Breast epithelium (tissue), 4 donors: ENCODE measurements around the gene RAX2. TPM values are rescaled to one million over a fixed set of nuclear protein-coding genes. Genes with fewer than 3 reads are reported as not detected.

ENCODE experiments used
- DNase-seq, 2 donors: peaks; one replicate each; pipeline ENCODE4 v3.0.0-alpha.2; 2019; ENCODE audit warnings: low spot score in 2 of 2
- H3K27ac ChIP-seq, 2 donors: fragments of 200-600 bp; sonication (generic) in 1 of 2; one replicate each; pipeline ENCODE4 v1.5.1; 2016 to 2019; ENCODE audit warnings: mild to moderate bottlenecking in 1 of 2
- H3K27me3 ChIP-seq, 2 donors: fragments of 200-600 bp; sonication (generic) in 1 of 2; one replicate each; pipeline versions ENCODE4 v1.5.1 to v1.6.0; 2017 to 2019; ENCODE audit warnings: control low read depth in 1 of 2, mild to moderate bottlenecking in 1 of 2
- H3K36me3 ChIP-seq: fragments of 200-600 bp; one replicate; pipeline ENCODE4 v1.5.1; 2019
- H3K4me1 ChIP-seq, 2 donors: fragments of 200-600 bp; sonication (generic); one replicate each; pipeline ENCODE4 v1.5.1; 2016 to 2019; ENCODE audit warnings: control low read depth in 1 of 2
- H3K4me3 ChIP-seq, 3 donors: fragments of 200-600 bp; sonication (generic); 1 replicate in 2 of 3; 2 replicates in 1 of 3; pipeline ENCODE4 v1.5.1; 2016 to 2019; ENCODE audit warnings: mild to moderate bottlenecking in 3 of 3, moderate library complexity in 2 of 3
- H3K9me3 ChIP-seq, 2 donors: fragments of 200-600 bp; sonication (generic) in 1 of 2; one replicate each; pipeline ENCODE4 v1.5.1; 2016 to 2019; ENCODE audit warnings: control low read depth in 1 of 2
- POLR2A ChIP-seq: fragments of 450-650 bp; IDR thresholded peaks from one replicate; pipeline ENCODE4 v1.6.1; 2016; ENCODE audit warnings: antibody characterized with exemption, mild to moderate bottlenecking, moderate library complexity
- POLR2AphosphoS5 ChIP-seq, 3 donors: sonication (generic); formaldehyde crosslinking; IDR thresholded peaks; one replicate each; pipeline ENCODE4 v1.6.1; 2017; ENCODE audit warnings: antibody characterized with exemption in 3 of 3
- intact Hi-C: fragments of 100-400 bp; cut with DNase I; formaldehyde crosslinking; loops from one replicate; pipeline ENCODE4 v1.15.1; 2023; ENCODE audit warnings: low total_unique reads
- total RNA-seq, 3 donors: library from RNA; depleted of rRNA; stranded (reverse); fragments of >200 nt; gene quantifications; one replicate each; pipeline ENCODE4 v1.1.0, GENCODE V29; 2016
- TF ChIP-seq, protein P1 (sequence below), 3 donors: fragments of 450-650 bp; IDR thresholded peaks; one replicate each; pipeline ENCODE4 v1.5.1; 2016 to 2017; ENCODE audit warnings: antibody characterized with exemption in 3 of 3, mild to moderate bottlenecking in 3 of 3, moderate library complexity in 3 of 3

RAX2 gene
- total RNA-seq, 3 donors from 2014 or later: 0.66 TPM; not detected in 2

DNA sequence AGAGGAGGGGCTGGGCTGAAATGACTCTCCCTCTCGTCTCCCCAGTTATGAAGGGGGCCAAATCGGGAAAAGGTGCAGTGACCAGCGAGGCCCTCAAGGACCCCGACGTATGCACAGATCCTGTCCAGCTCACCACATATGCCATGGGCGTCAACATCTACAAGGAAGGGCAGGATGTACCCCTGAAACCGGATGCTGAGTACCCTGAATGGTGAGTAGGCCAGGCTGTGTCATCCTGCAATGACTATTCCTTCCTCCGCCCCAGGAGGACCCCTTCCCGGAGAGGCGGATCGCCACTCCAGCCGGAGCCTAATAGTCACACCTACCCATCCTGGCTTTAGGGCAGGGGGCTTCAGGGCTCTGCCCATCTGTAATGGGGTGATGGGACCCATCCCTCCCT lies 6.9 kb downstream of the RAX2 start:
- intact Hi-C loops: no loop called here
- Histone ChIP-seq H3K36me3 (peaks cover 6% of the 10 kb centered on the region), H3K4me3 (no peak overlapping the region), H3K27ac (no peak overlapping the region), H3K27me3 (no peaks in the 10 kb centered on the region), H3K9me3 (no peaks in the 10 kb centered on the region), H3K4me1 (no peaks in the 10 kb centered on the region)
- TF ChIP-seq, protein P1, sequence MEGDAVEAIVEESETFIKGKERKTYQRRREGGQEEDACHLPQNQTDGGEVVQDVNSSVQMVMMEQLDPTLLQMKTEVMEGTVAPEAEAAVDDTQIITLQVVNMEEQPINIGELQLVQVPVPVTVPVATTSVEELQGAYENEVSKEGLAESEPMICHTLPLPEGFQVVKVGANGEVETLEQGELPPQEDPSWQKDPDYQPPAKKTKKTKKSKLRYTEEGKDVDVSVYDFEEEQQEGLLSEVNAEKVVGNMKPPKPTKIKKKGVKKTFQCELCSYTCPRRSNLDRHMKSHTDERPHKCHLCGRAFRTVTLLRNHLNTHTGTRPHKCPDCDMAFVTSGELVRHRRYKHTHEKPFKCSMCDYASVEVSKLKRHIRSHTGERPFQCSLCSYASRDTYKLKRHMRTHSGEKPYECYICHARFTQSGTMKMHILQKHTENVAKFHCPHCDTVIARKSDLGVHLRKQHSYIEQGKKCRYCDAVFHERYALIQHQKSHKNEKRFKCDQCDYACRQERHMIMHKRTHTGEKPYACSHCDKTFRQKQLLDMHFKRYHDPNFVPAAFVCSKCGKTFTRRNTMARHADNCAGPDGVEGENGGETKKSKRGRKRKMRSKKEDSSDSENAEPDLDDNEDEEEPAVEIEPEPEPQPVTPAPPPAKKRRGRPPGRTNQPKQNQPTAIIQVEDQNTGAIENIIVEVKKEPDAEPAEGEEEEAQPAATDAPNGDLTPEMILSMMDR (IDR thresholded peaks at IDR 0.05): no peak
- TF ChIP-seq POLR2A: no peak
- TF ChIP-seq POLR2AphosphoS5 (IDR thresholded peaks at IDR 0.05): no peak
- DNase-seq: no peak

DNA sequence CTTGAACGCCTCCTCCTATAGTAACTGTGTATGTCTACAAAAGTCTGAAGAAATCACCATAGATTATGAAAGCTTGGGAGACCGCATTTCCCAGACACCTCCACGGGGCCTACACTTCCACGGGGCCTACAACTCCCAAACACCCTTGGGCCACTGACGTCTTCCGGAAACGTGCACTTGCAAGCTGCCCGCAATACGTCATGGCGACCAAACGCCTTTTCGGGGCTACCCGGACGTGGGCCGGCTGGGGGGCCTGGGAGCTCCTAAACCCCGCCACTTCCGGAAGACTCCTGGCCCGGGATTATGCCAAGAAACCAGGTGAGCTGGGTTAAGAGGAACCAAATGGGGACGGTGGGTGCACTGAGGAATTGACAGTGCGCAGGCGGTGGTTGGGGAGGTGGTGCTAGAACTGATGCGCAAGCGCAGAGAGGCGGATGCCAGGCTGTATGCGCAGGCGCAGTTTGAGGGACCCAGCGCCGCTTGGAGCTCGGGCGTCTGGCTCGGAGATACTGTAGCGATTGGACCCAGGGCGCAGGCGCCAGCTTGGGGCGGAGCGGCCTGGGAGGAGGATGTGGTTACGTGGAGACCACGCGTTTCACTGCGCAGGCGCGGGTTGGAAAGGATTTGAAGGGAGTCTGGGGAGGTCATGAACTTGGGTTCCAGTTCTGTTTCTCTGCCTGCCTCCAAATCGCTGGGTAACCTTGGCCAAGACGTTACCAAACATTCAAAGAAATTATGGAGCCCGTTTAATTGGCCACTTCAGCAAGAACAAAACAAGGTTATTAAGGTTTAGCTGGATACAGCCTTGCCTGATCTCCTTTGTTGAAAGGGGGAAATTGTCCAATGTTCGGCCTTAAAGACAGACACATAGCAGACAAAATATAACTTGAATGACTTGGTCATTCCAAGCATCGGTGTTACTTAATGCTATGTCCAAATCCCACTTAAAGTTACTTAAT lies 9.2 kb downstream of the RAX2 start, which contains the start of gene MRPL54:
MRPL54 (plus strand) TSS at position 182 of the 959 bp plus-strand sequence; CDS start at position 201, 19 bp downstream.
- Histone ChIP-seq H3K9me3 (no peaks in the 10 kb centered on the region), H3K36me3 (peaks cover 6% of the 10 kb centered on the region), H3K27me3 (no peaks in the 10 kb centered on the region), H3K4me3 (peak within 1 kb of the TSS; percentile 86 to 91 (median 88)), H3K27ac (peak within 1 kb of the TSS; percentile 97 to 98), H3K4me1 (no peaks in the 10 kb centered on the region)
- TF ChIP-seq POLR2AphosphoS5 (IDR thresholded peaks at IDR 0.05) (peak; percentile 97 to 99 (median 99)), POLR2A (peak; percentile 66)
- TF ChIP-seq, protein P1 (IDR thresholded peaks at IDR 0.05): peak in 1 of 3 donors; percentile 36
- peak; percentile 99 for DNase-seq
- intact Hi-C loops: no loop called here

DNA sequence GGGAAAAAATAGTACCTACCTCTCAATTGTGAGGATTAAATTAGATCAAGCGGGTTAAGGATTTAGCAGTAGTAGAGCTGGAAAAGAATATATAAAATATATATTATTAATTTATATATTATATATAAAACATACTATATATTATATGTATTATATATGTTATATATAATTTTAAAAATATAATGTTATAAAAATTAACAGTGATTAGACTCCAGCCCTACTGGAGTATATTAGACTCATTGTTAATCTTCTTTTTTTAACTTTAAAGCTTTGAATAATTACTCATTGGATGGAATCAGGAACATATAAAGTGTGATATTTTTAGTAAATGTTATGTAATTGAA lies 9.9 kb downstream of the RAX2 start:
- Histone ChIP-seq H3K27ac (peak overlapping the region; percentile 97 to 98), H3K9me3 (no peaks in the 10 kb centered on the region), H3K4me3 (peak overlapping the region; percentile 68 to 91 (median 88)), H3K36me3 (peaks cover 2% of the 10 kb centered on the region), H3K4me1 (no peaks in the 10 kb centered on the region), H3K27me3 (no peaks in the 10 kb centered on the region)
- no peak for DNase-seq
- TF ChIP-seq POLR2AphosphoS5 (IDR thresholded peaks at IDR 0.05) (no peak), POLR2A (no peak)
- TF ChIP-seq, protein P1 (IDR thresholded peaks at IDR 0.05): no peak
- intact Hi-C loops: no loop called here

DNA sequence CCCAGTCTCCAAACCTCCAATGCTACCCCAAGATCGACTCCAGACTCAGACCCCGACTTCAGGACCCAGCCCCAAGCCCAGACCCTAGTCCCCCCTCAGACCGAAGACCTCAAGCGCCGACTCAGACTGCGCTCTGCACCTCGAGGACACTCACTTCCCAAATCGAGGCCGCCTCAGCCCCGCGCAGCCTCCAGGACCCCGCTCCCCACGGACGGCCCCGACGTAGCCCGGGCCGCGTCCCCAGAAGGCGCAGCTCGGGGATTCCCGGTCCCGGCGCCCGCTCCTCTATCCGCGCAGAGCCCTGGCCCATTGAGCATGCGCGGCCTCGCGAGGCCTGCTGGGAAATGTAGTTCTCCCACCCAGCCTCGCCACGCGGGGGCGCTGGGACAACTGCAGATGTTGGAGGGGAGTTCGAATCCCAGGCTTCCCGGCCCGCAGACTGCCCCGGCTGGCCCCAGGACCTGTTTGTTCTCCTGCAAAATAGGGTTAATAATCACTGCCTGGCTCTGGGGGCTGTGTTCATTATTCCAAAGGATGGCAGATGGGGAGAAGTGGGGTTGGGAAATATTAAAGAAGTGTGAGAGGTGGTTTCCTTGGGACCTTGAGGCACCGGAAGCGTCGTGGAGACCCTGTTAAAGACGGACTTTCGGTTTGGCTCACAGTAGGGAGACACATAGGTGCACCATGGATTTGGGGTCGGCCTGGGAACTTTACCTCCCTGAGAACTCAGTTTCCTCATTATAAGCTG lies 10.5 kb downstream of the RAX2 start, which contains the start of gene APBA3:
APBA3 (minus strand) TSS at position 311 of the 748 bp plus-strand sequence. CDS start 1,428 bp downstream, outside the sequence.
- intact Hi-C loops: no loop called here
- Histone ChIP-seq H3K27me3 (no peaks in the 10 kb centered on the region), H3K4me1 (no peaks in the 10 kb centered on the region), H3K27ac (peak within 1 kb of the TSS; percentile 97 to 98), H3K4me3 (peak within 1 kb of the TSS; percentile 86 to 91 (median 88)), H3K9me3 (no peaks in the 10 kb centered on the region), H3K36me3 (no peaks in the 10 kb centered on the region)
- peak; percentile 53 to 85 (median 73) for TF ChIP-seq POLR2AphosphoS5 (IDR thresholded peaks at IDR 0.05)
- TF ChIP-seq, protein P1 (IDR thresholded peaks at IDR 0.05): peak; percentile 70 to 78 (median 76)
- peak; percentile 40 for TF ChIP-seq POLR2A
- peak; percentile 84 to 87 for DNase-seq
